HepG2 (cell line): ENCODE results near the gene MFRP. TPM values are rescaled to one million over a fixed set of nuclear protein-coding genes. Genes with fewer than 3 reads are reported as not detected.

Experiments used
- CEBPB ChIP-seq: IDR thresholded peaks from 2 replicates; pipeline ENCODE4 v1.6.1; 2011; ENCODE audit warnings: low read depth, low read length, improper control_type of control experiment, borderline replicate concordance
- DNMT3B ChIP-seq: conservative IDR thresholded peaks from 2 replicates; pipeline ENCODE4 v1.6.1; 2016; ENCODE audit warnings: missing biosample characterization, control low read depth
- DZIP1 ChIP-seq: sonication (generic); formaldehyde crosslinking; IDR thresholded peaks from 2 replicates; pipeline ENCODE4 v1.5.0; 2020; ENCODE audit warnings: mild to moderate bottlenecking, missing genetic modification reagents
- EHMT2 ChIP-seq: fragments of 200-600 bp; sonication (generic); IDR thresholded peaks from 2 replicates; pipeline ENCODE4 v1.7.0; 2017; ENCODE audit warnings: antibody characterized with exemption, low read depth, low read length, borderline replicate concordance
- ISX ChIP-seq: sonication (generic); formaldehyde crosslinking; conservative IDR thresholded peaks from 2 replicates; pipeline ENCODE4 v1.5.0; 2020; ENCODE audit warnings: missing genetic modification reagents
- MAFG ChIP-seq: sonication (generic); formaldehyde crosslinking; IDR thresholded peaks from 2 replicates; pipeline ENCODE4 v1.5.1; 2020; ENCODE audit warnings: mild to moderate bottlenecking, missing genetic modification reagents
- SALL2 ChIP-seq: sonication (generic); formaldehyde crosslinking; IDR thresholded peaks from 2 replicates; pipeline ENCODE4 v1.8.1; 2023; ENCODE audit warnings: mild to moderate bottlenecking, missing genetic modification reagents, inconsistent platforms
- TIGD3 ChIP-seq: sonication (generic); formaldehyde crosslinking; IDR thresholded peaks from 2 replicates; pipeline ENCODE4 v1.5.1; 2020; ENCODE audit warnings: mild to moderate bottlenecking, missing genetic modification reagents, borderline replicate concordance
- ZHX2 ChIP-seq, 2 experiments: sonication (generic) in 1 of 2; formaldehyde crosslinking in 1 of 2; IDR thresholded peaks; 2 replicates each; pipeline versions ENCODE4 v1.6.1 to v1.9.0; 2014 to 2022; ENCODE audit warnings: antibody characterized with exemption in 1 of 2, borderline replicate concordance in 1 of 2, inconsistent platforms in 1 of 2, low read depth in 1 of 2, missing genetic modification reagents in 1 of 2
- ZNF230 ChIP-seq: sonication (generic); formaldehyde crosslinking; IDR thresholded peaks from 2 replicates; pipeline ENCODE4 v1.4.0; 2020; ENCODE audit warnings: mild to moderate bottlenecking, missing genetic modification reagents
- ZNF7 ChIP-seq: IDR thresholded peaks from 2 replicates; pipeline ENCODE4 v1.6.1; 2016; ENCODE audit warnings: missing biosample characterization, missing genetic modification reagents
- ZNF788 ChIP-seq: sonication (generic); formaldehyde crosslinking; IDR thresholded peaks from 2 replicates; pipeline ENCODE4 v1.5.0; 2020; ENCODE audit warnings: mild to moderate bottlenecking, missing genetic modification reagents, borderline replicate concordance
- ZSCAN12 ChIP-seq: sonication (generic); formaldehyde crosslinking; IDR thresholded peaks from 2 replicates; pipeline ENCODE4 v1.9.0; 2021; ENCODE audit warnings: mild to moderate bottlenecking, missing genetic modification reagents
- polyA plus RNA-seq, 8 experiments: library from polyadenylated mRNA; depleted of rRNA in 3 of 8; stranded (reverse) in 7 of 8; unstranded in 1 of 8; fragments of >200 nt; fragmentation: Illumina TruSeq in 4 of 8; extraction: Trizol in 4 of 8; gene quantifications; 2 replicates each; pipeline versions ENCODE4 v1.2.1 to v1.2.3, GENCODE V29; 2011 to 2016; ENCODE audit warnings: low read depth in 4 of 8, missing spikeins in 1 of 8, mixed read lengths in 1 of 8; ENCODE audit not compliant: insufficient read depth in 1 of 8
- total RNA-seq, 5 experiments: library from RNA; depleted of rRNA; stranded (reverse); fragments of >200 nt; fragmentation: Illumina TruSeq; extraction: Trizol; gene quantifications; 2 replicates each; pipeline ENCODE4 v1.2.3, GENCODE V29; 2016; ENCODE audit warnings: low read depth in 1 of 5
- TF ChIP-seq, protein P1 (sequence below): IDR thresholded peaks from 2 replicates; pipeline ENCODE4 v1.6.1; 2016; ENCODE audit warnings: missing biosample characterization, missing genetic modification reagents, low read depth
- TF ChIP-seq, protein P2 (sequence below): sonication (generic); formaldehyde crosslinking; IDR thresholded peaks from 2 replicates; pipeline ENCODE4 v1.8.0; 2022; ENCODE audit warnings: missing genetic modification reagents, low read depth, mild to moderate bottlenecking, borderline replicate concordance

The MFRP gene
- total and polyA plus RNA-seq, 2 of the 13 experiments (the other 11 are each of a cell fraction or from before 2014, with no cell fraction given), result not detected

DNA sequence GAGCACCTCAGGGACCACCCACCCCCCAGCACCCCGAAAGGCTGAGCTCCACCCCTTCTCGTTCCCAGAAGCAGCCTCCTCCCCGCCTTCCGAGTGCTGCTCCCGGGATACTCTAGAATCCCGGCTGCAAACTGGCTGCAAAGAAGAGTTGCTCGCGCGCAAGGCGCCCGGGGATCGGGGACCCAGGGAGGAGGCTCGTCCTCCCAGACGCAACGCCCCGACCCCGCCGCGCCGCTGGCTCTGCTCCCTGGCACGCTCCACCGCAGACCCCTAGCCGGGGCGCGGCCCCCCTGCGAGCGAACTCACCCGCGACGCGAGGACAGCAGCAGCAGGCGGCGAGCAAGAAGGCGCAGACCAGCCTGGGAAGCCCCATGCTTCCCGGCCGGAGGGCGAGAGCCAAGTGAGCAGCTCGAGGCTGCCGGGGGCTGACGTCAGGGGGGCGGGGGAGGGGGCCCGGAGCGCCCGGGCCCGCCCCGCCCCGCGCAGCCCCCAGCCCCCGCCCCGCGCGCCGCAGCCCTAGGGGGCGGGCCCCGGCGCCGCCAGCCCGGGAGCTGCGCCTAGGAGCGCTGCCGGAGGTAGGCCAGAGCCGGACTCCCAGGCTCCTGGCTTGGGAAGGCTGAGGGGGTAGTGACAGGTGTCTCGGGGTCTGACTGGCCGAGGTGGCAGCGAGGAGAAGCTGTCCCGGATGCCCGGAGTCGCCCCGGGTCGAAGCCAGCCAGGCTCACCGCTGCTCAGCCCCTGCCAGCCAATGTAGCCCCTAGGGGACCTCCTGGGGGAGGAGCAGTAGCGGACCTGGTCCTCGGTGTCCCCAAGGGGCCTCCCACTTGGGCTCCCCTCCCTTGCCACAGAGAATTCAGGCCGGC lies 29.5 kb downstream of the MFRP start, which contains the start of gene MCAM (continued):
- TF ChIP-seq, protein P1, sequence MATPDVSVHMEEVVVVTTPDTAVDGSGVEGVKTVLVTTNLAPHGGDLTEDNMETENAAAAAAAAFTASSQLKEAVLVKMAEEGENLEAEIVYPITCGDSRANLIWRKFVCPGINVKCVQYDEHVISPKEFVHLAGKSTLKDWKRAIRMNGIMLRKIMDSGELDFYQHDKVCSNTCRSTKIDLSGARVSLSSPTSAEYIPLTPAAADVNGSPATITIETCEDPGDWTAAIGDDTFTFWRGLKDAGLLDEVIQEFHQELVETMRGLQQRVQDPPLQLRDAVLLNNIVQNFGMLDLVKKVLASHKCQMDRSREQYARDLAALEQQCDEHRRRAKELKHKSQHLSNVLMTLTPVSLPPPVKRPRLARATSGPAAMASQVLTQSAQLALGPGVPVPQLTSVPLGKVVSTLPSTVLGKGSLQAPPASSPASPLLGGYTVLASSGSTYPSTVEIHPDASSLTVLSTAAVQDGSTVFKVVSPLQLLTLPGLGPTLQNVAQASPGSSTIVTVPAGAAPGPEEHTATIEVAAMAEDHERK, result no peak
- TF ChIP-seq ZNF788 (CRISPR knock-in tag) (peak; percentile 57), TIGD3 (CRISPR knock-in tag) (no peak), ZHX2 (IDR thresholded peaks at IDR 0.05; ENCODE audit: low read depth) (no peak), ZHX2 (CRISPR knock-in tag; IDR thresholded peaks at IDR 0.05; ENCODE audit: borderline replicate concordance) (no peak), DZIP1 (CRISPR knock-in tag) (no peak), SALL2 (CRISPR knock-in tag) (0 out of 2 replicates have a peak, but pooled peaks have one; percentile 21), ISX (no peak), ZNF7 (CRISPR knock-in tag) (no peak), DNMT3B (CRISPR knock-in tag) (no peak), EHMT2 (no peak), CEBPB (no peak), MAFG (CRISPR knock-in tag) (no peak), ZNF230 (CRISPR knock-in tag) (no peak), ZSCAN12 (CRISPR knock-in tag) (no peak)
- TF ChIP-seq, protein P2, sequence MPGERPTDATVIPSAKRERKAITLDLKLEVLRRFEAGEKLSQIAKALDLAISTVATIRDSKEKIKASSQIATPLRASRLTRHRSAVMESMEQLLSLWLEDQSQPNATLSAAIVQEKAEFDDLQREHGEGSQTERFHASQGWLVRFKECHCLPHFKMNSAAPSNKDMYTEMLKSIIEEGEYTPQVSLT (CRISPR knock-in tag), result no peak
